GM12878 (cell line): ENCODE data around the gene TCF4.

ENCODE experiments used
- BACH1 ChIP-seq: fragments of 450-650 bp; IDR thresholded peaks from 2 replicates; pipeline ENCODE4 v1.6.1; 2017; ENCODE audit warnings: mild to moderate bottlenecking, borderline replicate concordance
- EED ChIP-seq: sonication (generic); IDR thresholded peaks from 2 replicates; pipeline ENCODE4 v1.6.1; 2016; ENCODE audit warnings: antibody characterized with exemption, low read depth
- POLR2A ChIP-seq: IDR thresholded peaks from 2 replicates; pipeline ENCODE4 v1.6.1; 2011; ENCODE audit warnings: low read depth, mild to moderate bottlenecking, low read length
- RCOR1 ChIP-seq: conservative IDR thresholded peaks from 2 replicates; pipeline ENCODE4 v1.6.1; 2012; ENCODE audit warnings: low read depth, low read length, improper control_type of control experiment
- SP1 ChIP-seq: IDR thresholded peaks from one replicate; pipeline ENCODE4 v1.6.1; 2011; ENCODE audit warnings: low read depth, low read length

- no peak for TF ChIP-seq SP1
- no peak for TF ChIP-seq RCOR1
- no peak for TF ChIP-seq BACH1
- no peak for TF ChIP-seq EED
- TF ChIP-seq POLR2A, result no peak
Measured at GRCh38 chr18:55401638-55402191, 186.3 kb downstream of the TCF4 start.
